HG02763 (cell line): ENCODE results near the gene NPHP4.

Experiments
- ATAC-seq: cut with Tn5 transposase; IDR thresholded peaks from one replicate; pipeline ENCODE4 v1.9.1; 2021; ENCODE audit warnings: mild to moderate bottlenecking, moderate library complexity; ENCODE audit not compliant: unreplicated experiment

NPHP4 gene

DNA sequence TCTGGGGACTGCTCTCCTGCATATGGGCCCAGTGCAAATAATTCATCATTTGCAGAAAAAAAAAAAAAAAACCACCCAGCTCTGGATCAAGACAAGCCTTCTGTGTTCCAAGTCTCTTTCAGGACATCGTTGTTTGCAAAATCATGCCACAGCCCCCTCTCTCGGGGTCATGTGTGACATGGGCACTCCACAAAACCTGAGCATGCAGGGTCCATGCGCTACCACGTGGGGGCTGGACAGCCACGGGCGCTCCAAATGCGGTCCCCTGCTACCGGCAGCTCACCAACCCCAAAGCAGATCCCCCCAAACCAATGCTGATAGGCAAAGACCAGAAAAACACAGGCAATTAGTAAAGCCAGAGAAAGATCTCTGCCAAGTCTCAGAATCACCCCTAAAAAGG is 17.6 kb downstream of the NPHP4 start:
- ATAC-seq, result no peak

DNA sequence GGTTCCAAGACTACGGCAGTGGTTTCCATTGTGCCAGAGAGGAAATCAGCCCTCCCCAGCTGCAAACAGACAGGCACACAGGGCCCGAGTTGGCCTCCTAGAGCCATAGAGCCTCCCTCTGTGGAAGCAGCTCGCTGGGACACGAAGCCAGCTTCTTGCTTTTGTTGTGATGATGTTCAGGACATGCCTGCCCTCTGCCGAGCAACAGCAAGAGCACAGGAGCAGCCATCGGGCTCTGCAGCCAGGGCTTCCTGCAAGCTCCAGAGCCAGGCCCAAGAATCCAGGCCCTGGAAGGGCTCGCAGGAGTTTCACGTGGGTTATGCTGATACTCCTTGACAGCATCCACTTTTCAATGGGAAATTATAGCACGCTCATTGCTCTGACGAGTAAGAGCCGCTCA is 18.5 kb downstream of the NPHP4 start:
- ATAC-seq, result no peak

DNA sequence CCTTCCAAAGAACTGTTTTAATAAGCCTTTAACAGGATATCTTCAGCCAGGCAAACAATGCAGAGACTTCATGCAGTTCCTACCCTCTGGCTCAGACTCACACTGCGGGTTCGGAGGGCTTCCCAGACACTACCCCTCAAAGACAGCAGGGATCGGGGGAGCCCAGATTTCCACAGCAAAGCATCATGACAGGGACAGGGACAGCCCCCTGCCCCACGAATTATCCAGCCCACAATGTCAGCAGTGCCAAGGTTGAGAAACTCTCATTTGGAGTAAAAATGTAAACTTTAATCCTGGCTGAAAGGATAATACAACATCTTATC is 20.1 kb downstream of the NPHP4 start:
- ATAC-seq, result no peak

DNA sequence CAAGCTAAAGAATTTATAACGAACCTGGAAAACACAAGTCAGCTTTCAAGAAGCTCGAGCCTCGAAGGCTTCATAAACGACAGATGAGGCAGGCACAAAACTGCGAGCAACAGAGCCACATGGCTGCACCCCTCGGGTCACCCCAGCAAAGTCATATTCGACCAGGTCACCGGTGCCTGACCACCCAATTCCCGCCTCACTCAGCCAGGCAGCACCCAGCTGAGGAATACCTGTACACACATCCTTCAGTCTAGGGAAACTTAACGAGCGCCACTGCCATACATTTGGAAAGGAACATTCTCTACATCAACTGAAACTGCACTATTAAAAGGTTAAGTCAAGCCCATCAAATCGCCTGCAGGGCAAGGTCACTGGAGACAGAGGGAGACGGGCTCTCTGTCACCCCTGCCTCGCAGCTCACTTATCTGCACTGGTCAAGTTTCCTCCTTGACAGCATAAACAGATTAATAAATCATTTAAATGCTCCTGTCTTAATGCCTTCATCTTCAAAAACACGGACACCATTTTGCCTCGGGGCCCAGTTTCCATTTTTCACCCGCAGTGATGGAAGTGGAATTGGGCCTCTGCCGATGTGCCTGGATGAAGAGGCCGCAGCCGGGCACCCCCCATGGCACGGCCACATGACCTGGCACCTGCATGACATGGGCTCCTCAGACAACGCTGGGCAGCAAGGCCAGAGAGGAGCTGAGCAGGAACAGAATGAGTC is 20.6 kb downstream of the NPHP4 start:
- ATAC-seq, result no peak

DNA sequence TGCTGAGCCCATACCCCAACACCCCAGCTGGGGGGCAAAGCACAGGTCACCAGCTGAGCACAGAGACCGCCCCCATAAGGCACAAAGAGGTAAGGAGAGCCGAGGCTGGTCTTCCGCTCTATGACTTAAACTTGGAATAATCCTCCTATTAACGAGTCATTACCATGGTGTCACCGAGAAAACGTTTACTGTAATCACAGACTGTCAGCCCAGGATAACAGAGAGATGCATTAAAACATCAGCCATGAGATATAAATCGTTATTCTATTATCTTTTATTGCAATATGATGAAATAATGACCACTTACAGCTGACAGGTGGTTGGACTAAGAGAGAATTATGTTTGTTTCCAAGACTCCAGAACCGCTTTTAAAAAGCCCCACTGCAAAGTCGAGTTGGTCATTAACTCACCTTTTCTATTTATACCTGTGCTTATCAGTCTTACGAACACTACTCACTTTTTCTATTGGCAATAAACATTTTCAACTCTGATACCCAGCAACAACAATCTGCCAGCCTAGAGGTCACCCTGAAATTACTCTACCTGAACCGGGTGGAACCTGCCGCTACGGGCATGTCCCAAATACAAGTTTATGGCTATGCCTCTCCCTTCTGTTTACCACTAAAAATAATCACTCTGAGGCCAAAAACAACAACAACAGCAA is 21.5 kb downstream of the NPHP4 start:
- no peak for ATAC-seq

DNA sequence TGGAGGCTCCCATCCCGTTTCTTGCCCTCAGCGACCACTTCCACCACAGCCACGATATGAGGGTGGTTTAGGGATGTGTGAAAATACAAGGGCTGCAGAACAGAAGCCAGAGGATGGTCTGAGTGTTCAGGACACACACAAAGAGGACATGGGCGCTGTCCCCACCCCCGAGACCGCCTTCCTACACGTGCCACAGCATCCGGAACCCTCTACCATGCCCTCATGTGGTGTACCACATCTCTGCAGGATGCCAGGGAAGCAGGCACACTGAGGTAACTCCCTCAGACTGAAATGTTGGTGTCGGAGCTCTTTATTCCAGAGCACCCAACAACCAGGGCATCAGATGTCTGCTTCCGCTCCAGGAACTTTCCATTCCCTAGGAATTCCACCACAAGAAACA is 23.1 kb downstream of the NPHP4 start:
- no peak for ATAC-seq

DNA sequence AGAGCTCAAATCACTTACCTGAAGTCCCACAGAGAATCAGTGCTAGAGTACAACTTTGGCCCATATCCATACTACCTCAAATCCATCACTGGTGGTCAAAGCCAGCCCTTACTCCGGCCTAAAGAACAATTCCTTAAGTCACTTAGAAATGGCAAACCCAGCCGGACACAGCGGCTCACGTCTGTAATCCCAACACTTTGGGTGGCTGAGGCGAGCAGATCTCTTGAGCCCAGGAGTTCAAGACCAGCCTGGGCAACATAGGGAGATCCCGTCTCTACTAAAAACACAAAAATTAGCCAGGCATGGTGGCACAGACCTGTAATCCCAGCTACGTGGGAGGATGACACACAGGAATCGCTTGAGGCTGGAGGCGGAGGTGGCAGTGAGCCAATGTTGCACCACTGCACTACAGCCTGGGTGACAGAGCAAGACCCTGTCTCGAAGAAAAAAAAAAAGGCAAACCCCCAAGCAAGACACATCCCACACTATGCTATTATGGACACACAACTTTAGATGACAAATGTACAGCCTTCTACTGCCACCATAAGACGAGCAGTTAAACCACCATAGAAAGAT is 24.0 kb downstream of the NPHP4 start:
- no peak for ATAC-seq

DNA sequence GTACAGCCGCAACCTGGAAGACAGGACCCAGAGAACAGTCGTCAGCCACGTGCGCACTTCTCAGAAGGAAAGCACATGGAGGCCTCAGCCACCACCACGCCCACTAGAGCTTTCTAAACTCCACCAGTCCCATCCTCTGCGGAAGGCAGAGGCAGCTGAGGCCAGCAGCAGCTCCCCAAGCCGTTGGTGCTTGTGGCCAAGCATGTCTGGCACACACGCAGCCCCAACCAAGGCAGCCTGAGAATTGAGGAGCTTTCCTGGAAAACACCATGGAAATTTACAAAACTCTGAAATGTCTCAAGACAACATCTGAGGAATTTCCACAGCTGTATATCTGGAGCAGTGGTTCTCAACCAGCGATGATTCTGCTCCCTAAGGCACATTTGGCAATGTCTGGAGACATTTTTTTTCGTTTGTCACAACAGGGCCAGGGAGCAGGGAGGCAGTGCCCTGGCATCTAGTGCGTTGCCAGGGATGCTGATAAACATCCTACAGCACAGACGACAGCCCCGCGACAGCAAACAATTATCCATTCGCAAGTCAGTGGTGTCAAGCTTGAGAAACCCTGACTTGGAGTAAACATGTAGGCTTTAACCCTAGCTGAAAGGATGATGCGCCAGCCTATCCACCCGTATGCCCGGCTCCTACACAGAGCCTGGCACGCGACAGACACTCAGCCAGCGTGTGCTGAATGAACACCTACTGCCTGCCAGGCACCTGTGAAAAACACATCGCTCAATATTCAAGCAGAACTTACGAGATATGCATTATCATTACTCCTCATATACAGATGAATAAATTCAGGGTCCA is 24.7 kb downstream of the NPHP4 start:
- ATAC-seq, result no peak

DNA sequence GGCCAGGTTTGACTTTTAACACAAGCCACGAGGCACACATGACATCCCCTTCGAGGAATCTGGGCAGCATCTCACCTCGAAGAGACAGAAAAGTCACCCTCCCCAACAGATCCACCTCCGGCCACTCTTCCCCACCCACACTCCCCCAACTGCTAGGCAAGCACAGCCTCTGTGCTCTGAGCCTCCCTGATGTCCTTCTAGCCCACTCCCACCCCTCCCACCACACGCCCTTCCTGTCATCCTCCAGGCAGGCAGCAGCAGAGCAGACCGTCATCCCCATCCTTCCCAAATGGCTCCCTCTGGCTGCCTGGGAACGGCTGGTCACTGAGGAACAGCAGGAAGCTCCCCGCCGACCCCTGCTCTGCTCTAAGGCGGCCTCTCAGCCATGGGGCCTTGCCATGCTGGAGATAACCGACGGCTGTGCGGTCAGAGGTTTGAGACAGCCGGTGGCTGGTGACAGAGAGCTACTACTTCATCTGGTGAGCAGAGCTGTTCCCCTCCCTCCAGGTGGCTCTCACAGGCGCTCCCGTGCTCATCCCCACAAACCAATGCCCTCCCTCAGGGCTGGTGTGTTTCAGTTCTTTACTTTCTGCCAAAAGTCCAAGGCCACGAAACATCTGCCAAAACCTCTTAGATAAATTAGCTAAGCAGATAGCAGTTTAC is 25.6 kb downstream of the NPHP4 start:
- ATAC-seq, result no peak

DNA sequence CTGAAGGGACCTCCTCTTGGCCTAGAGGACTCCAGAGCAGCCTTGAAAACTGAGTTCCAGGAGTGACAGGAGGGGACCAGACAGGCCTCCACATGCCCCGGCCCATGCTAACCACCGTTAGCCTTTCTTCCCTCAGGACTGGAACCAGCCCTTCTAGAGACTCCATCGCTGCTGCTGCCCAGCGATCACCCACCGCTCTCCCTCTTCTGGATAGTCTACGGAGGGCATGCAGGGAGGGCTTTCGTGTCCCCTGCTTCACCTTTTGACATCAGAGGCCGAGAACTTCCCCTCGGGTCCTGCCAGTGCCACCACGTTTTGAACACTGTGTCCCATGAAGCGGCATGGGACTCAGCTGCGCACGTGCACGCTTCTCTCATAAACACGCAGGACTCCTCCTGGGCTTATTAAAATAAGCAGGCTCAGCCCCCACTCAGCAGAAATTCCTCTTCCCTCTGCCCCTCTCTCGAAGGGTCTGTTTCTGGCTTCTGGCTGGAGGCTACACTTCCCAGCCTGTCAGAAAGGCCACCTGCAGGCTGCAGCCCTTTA is 26.6 kb downstream of the NPHP4 start:
- no peak for ATAC-seq

DNA sequence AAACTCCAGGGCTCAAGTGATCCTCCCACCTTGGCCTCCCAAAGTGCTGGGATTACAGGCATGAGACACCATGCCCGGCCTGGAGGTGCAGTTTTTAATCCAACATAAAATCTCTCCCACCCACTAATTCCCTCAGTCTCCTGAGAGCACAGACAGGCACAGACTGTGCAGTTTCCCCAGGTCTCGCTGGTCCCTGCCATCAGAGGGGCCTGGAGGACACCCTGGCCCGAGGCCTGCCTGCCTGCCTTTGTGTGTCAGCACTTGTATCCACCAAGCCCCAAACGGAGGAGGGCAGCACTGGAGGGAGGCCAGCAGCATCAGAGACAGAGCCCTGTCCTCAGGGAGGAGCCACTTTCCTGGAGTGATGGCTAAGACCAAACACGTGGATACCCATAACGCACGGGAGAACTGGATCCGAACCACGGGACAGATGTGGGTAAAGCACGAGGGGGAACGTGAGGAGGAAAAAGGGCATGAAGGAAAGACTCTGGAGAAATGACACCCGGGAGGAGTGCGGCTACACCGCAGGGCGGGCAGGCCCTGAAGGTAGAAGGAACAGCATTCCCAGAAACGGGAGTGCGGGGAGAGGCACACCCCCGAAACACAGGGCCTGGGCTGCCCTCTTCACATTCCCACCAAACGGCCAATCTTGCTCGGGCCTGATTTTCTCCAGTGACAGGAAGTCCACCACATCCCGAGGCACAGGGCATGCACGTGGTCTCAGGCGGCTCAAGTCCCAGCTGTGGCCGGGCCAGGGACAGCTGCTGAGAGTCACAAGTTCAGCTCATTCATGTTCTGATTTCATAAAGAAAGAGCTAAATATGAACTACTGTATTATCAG is 29.7 kb downstream of the NPHP4 start:
- ATAC-seq, result no peak

DNA sequence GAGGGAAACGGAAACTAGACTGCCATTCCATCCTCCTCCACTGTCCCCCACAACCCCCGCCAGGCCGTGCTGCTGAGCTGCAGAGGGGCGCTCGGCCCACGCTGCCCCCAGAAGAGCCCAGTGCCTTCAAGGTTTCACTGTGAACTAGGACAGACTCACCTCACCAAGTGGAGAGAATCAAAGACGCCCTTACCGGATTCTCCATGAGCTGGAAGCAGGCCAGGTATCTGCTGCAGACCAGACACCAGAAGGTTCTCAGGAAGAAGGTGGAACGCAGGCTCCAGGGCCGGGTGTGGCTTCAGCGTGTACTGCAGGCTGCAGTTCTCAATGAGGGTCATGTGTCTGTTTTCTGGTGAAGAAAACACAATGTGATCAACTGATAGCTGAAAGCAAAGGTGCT is 30.6 kb downstream of the NPHP4 start:
- ATAC-seq, result no peak

DNA sequence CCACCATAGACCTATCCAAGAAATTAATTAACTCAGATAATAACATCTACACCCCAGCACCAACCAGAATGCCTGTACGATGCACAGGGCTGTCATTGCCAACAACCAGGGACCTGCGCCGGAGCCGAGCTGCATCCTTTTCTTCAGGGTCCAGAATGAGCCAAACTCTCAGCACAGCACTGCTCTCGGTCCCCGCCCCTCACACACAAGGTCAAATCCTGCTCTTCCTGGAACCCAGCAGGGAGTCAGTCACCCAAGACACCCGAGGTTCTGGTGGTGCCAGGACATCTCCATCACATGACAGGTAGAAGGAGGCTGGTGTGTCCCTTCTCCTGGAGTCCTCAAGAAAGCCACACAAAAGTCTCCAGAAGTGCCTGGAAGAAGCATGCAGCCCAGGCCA is 31.9 kb downstream of the NPHP4 start:
- ATAC-seq, result no peak

DNA sequence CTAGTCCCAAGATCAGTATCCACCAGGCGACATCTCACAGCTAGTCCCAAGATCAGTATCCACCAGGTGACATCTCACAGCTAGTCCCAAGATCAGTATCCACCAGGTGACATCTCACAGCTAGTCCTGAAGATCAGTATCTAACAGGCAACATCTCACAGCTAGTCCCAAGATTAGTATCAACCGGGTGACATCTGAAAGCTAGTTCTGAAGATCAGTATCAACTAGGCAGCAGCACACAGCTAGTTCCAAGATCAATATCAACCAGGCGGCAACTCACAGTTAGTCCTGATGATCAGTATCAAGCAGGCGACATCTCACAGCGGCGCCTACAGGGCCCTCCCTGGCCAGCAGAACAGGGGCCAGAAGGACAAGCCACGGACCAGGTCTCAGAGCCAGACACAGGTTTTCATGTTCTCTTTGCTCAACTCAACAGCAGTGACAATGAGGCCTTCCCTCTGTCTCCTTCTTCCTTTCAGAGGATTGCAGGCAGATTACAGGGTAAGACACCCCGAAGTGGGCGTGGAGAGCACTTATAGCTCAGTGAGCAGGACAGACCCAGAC is 32.5 kb downstream of the NPHP4 start:
- no peak for ATAC-seq

DNA sequence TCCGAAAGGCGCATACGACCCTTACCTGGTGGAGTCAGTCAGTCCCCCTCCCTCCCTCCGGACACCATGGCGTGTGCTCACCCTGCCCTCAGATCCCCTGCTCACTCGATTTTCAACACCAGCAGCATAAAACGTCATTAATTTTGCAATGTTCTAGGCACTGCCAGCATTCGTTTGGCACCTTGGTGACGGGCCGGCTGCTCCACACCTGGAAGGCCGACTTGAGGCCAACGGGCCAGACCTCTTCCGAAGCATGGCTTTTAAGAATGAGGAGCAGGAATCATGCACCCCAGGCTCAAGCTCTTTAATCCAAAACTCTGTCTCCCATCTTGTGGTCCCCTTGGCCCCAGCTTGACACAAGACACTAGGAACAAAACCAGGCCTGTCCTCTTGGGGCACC is 33.1 kb downstream of the NPHP4 start:
- no peak for ATAC-seq

DNA sequence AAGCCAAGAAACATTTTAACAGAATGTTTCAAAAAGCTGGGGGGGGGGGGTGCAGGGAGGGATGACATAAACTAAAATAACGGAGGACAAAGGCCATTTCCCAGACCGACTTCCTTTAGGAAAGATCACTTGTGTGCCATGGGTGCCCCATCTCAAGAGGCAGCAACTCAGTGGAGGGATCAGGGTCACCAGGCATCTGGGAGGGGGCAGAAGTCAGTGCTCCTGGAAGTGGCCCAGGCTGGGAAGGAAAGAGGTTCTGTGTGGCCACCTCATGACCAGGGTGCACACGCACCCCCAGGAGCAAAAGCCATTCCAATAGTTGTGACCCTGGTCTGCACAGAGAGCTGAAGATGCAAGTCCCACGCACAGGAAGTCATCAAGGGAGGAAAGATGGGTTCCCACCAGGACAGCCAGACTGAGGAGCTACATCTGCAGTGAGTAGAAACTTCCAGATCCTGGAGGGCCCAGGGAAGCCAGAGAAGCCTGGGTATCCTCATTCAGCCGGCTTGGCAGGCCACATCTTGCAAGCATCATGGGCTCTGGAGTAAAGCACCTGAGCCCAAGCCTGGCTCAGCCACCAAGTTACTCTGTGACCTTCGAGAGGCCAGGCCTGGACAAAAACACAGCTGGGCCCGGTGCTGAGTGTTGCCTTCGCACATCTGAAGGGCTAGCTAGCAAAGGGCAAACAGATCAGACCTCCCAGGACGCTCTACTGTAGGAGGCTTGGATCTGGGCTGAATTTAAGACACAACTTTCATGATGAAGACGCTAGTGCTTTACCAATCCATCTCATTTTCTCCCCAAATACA is 36.0 kb downstream of the NPHP4 start:
- no peak for ATAC-seq

DNA sequence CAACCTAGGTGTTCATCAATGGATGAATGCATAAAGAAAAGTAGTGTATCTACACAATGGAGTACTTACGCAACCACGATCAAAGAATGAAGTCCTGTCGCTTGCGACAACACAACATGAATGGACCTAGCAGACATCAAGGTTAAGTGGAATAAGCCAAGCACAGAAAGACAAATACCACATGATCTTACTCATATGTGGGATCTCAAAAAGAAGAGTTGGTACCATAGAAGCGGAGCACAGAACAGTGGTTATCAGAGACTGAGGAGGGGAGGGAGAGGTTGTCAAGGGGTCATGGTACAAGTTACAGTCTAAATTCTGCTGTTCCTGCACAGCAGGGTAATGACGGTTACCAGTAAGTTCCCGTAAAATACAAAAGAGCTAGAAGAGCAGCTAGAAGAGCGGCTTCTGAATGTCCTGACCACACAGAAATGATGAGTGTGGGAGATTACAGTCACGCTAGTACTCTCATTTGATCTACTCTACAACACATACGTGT is 36.7 kb downstream of the NPHP4 start:
- no peak for ATAC-seq

DNA sequence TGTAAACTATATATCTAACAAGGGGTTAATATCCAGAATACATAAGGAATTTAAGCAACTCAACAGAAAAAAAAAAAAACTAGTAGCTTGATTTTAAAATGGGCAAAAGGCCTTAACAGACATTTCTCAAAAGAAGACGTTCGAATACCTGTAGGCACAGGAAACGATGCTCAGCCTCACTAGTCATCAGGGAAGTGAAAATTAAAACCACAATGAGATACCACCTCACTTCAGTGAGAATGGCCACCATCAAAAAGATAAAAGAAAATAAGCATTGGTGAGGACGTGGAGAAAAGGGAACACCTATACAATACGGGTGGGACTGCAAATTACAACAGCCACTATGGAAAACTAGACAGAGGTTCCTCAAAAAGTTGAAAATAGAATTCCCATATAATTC is 37.3 kb downstream of the NPHP4 start:
- ATAC-seq, result no peak

DNA sequence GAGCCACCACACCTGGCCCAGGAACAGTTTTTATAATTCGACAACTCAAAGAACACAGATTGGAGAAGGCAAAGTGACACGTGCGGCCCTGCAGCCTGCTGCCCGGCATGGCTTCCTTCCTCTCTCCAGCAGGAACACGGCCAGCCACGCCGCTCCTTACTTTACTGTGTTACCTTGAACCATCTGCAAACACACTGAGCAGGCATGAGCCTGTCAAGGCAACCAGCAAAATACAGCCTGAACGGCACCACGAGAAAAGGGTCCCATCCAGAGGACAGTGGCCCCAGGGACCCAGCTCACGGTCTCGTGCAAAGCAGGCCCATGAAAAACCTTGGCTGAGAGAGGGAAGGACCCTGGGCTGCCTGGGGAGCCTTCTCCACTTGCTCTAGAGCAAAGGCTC is 38.8 kb downstream of the NPHP4 start:
- no peak for ATAC-seq
